ENCODE measurements around the gene LAGE3.

- no peak for TF ChIP-seq ZFP3 (tag by site-specific recombination; IDR thresholded peaks at IDR 0.05; ENCODE audit: low read depth)
- no peak for TF ChIP-seq MEIS1 (CRISPR knock-in tag; IDR thresholded peaks at IDR 0.05; ENCODE audit: borderline replicate concordance)
- no peak for TF ChIP-seq ATF2 (tag by site-specific recombination; IDR thresholded peaks at IDR 0.05; ENCODE audit: low read depth)
- TF ChIP-seq TSHZ1 (tag by site-specific recombination; IDR thresholded peaks at IDR 0.05; ENCODE audit: borderline replicate concordance): no peak
- TF ChIP-seq ZSCAN5A (tag by site-specific recombination; IDR thresholded peaks at IDR 0.05): no peak
- TF ChIP-seq REST (tag by site-specific recombination; IDR thresholded peaks at IDR 0.05): no peak
- TF ChIP-seq ZNF510 (tag by site-specific recombination; IDR thresholded peaks at IDR 0.05; ENCODE audit: insufficient replicate concordance): no peak
- no peak for TF ChIP-seq ZNF692 (tag by site-specific recombination; IDR thresholded peaks at IDR 0.05)
Measured at GRCh38 chrX:154444755-154445246, 34.3 kb downstream of the LAGE3 start.

Measured in HEK293 (cell line).